ENCODE measurements around the gene TTC7B. TPM values are rescaled to one million over a fixed set of nuclear protein-coding genes. Genes with fewer than 3 reads are reported as not detected.

Gene TTC7B
- total RNA-seq, 2 experiments from 2014 or later: 5.9 to 6.6 TPM

DNA sequence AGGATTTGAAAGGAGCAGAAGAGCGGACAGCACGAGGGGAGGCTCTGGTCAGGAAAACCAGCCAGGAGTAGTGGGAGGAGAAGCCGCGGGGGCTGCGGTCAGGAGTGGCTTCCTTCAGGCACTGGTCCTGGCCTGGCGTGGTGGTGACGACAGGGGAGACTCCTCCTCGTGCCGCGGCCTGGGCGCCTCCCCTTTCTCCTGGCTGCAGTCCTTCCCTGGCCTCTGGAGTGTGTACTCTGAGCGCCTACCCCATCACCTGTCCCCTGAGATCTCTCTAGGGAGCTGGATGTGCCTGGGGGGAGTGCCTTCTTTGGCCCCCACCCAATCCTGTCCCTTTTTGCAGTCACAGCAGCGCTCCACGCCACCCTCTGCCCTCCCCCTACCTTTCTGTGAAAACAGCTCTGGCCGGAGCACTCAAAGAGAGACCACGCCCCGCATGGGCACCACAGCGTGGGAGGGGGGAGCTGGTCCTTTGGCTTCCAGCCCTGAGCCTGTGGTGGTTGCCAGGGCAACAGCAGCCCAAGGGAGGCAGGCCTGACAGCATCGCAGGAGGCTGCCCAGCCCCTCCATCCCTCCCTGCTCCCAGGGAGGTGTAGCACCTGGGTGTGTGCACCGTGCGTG lies 293.5 kb downstream of the TTC7B start:
- ATAC-seq (ENCODE audit: low read depth) (no peak), DNase-seq (peak; percentile 24)
- POLR2A ChIA-PET: no interaction called here
- no peaks in the 10 kb centered on the region for H3K4me1 Mint-ChIP-seq
- no peak overlapping the region for H3K27ac Mint-ChIP-seq
- H3K27me3 Mint-ChIP-seq: no peaks in the 10 kb centered on the region
- no peaks in the 10 kb centered on the region for H3K36me3 Mint-ChIP-seq
- peaks cover 14% of the 10 kb centered on the region for H3K9me3 Mint-ChIP-seq
- H3K4me3 Mint-ChIP-seq: no peak overlapping the region

GRCh38 chr14:90521930-90522483 lies 294.2 kb downstream of the TTC7B start:
- peaks cover 10% of the 10 kb centered on the region for H3K9me3 Mint-ChIP-seq
- POLR2A ChIA-PET: no interaction called here
- no peak overlapping the region for H3K4me3 Mint-ChIP-seq
- DNase-seq: no peak
- no peak for ATAC-seq (ENCODE audit: low read depth)
- H3K4me1 Mint-ChIP-seq: no peaks in the 10 kb centered on the region
- no peaks in the 10 kb centered on the region for H3K36me3 Mint-ChIP-seq
- H3K27ac Mint-ChIP-seq: no peak overlapping the region
- no peaks in the 10 kb centered on the region for H3K27me3 Mint-ChIP-seq

DNA sequence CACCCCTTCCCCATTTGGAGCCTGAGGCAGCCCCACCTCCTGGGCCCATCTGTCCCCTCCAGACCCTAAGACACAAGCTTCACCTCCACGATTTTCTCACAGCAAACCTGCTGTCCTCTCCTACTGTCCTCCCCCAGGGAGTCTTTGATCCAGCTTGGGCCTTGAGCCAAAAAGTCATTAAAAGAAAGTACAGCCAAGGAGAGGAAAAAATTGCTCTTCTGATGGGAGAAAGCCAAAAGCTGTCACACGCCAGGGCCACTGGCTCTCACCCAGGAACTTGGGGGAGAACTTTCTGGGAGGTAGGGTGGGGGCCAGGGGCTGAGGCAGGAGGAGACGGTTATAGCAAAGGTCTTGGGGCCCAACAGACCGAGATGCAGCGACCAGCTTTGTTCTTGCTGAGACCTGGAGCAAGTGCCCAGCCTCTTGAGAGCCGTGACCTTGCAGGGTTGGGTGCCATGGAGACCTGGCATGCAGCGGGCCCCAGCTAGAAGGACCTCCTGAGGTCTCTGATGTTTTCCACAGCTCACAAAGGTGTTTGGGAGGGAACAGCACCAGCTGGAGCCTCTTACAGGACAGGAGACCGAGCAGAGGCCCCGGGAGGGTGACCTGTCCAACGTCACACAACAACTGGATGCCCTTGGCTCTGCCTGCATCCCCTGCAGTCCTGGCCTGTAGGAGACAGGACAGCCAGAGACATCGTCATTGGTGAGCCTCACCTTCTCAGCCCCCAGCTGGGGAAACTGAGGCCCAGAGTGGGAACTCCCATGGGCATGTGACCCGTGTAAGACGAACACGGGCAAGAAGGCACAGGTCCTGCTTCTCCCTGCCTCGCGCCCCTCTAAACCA lies 294.9 kb downstream of the TTC7B start:
- POLR2A ChIA-PET: no interaction called here
- DNase-seq: no peak
- H3K4me1 Mint-ChIP-seq: no peaks in the 10 kb centered on the region
- H3K36me3 Mint-ChIP-seq: no peaks in the 10 kb centered on the region
- H3K4me3 Mint-ChIP-seq: no peak overlapping the region
- H3K27me3 Mint-ChIP-seq: no peaks in the 10 kb centered on the region
- no peak overlapping the region for H3K27ac Mint-ChIP-seq
- H3K9me3 Mint-ChIP-seq: peaks cover 4% of the 10 kb centered on the region
- no peak for ATAC-seq (ENCODE audit: low read depth)

DNA sequence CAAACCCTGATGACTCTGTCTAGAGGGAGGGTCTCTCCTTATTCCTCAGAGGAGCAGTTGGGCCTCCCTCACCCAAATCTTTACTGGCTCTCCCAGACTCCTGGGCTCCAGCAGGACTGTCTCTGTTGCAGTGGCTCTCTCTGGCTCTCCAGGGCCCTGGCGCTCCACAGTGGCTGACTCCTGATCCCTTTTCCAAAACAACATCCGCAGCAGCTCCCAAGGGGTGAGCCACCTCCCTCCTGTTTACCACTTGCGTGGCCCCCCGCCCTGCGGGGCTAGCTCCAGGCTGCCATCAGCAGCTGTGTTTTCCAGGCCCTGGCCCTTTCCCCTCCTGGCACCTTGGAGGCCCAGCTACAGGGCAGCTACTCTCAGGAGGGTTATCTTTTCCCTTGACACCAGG lies 295.9 kb downstream of the TTC7B start:
- no peak for ATAC-seq (ENCODE audit: low read depth)
- no peaks in the 10 kb centered on the region for H3K27me3 Mint-ChIP-seq

GRCh38 chr14:90519262-90519920 lies 296.8 kb downstream of the TTC7B start:
- Mint-ChIP-seq H3K27me3 (no peaks in the 10 kb centered on the region), H3K9me3 (no peaks in the 10 kb centered on the region), H3K4me3 (no peak overlapping the region), H3K4me1 (no peaks in the 10 kb centered on the region), H3K36me3 (no peaks in the 10 kb centered on the region), H3K27ac (no peak overlapping the region)
- ATAC-seq (ENCODE audit: low read depth): no peak
- POLR2A ChIA-PET: no interaction called here
- no peak for DNase-seq

More for the DNA sequence above, 295.9 kb downstream of the TTC7B start:
- peaks cover 1% of the 10 kb centered on the region for H3K9me3 Mint-ChIP-seq
- no peak for DNase-seq
- no peak overlapping the region for H3K4me3 Mint-ChIP-seq
- no peaks in the 10 kb centered on the region for H3K36me3 Mint-ChIP-seq
- H3K4me1 Mint-ChIP-seq: no peaks in the 10 kb centered on the region
- POLR2A ChIA-PET: no interaction called here
- H3K27ac Mint-ChIP-seq: no peak overlapping the region

GRCh38 chr14:90518941-90519256 lies 297.3 kb downstream of the TTC7B start:
- H3K27me3 Mint-ChIP-seq: no peaks in the 10 kb centered on the region
- DNase-seq (peak; percentile 45), ATAC-seq (ENCODE audit: low read depth) (peak; percentile 57)
- POLR2A ChIA-PET: no interaction called here
- H3K36me3 Mint-ChIP-seq: no peaks in the 10 kb centered on the region
- no peaks in the 10 kb centered on the region for H3K9me3 Mint-ChIP-seq
- H3K27ac Mint-ChIP-seq: no peak overlapping the region
- no peak overlapping the region for H3K4me3 Mint-ChIP-seq
- no peaks in the 10 kb centered on the region for H3K4me1 Mint-ChIP-seq

GRCh38 chr14:90518069-90518940 lies 297.9 kb downstream of the TTC7B start:
- POLR2A ChIA-PET: no interaction called here
- H3K4me1 Mint-ChIP-seq: no peaks in the 10 kb centered on the region
- no peak for DNase-seq

GRCh38 chr14:90517076-90517841 lies 299.0 kb downstream of the TTC7B start:
- POLR2A ChIA-PET: no interaction called here
- H3K4me3 Mint-ChIP-seq: no peak overlapping the region
- no peaks in the 10 kb centered on the region for H3K9me3 Mint-ChIP-seq
- no peaks in the 10 kb centered on the region for H3K36me3 Mint-ChIP-seq
- H3K4me1 Mint-ChIP-seq: no peaks in the 10 kb centered on the region
- no peak for ATAC-seq (ENCODE audit: low read depth)
- no peak overlapping the region for H3K27ac Mint-ChIP-seq
- DNase-seq: no peak
- no peaks in the 10 kb centered on the region for H3K27me3 Mint-ChIP-seq

More at GRCh38 chr14:90518069-90518940, 297.9 kb downstream of the TTC7B start:
- no peaks in the 10 kb centered on the region for H3K36me3 Mint-ChIP-seq
- H3K4me3 Mint-ChIP-seq: no peak overlapping the region
- H3K27me3 Mint-ChIP-seq: no peaks in the 10 kb centered on the region
- ATAC-seq (ENCODE audit: low read depth): no peak
- H3K9me3 Mint-ChIP-seq: no peaks in the 10 kb centered on the region
- H3K27ac Mint-ChIP-seq: no peak overlapping the region

DNA sequence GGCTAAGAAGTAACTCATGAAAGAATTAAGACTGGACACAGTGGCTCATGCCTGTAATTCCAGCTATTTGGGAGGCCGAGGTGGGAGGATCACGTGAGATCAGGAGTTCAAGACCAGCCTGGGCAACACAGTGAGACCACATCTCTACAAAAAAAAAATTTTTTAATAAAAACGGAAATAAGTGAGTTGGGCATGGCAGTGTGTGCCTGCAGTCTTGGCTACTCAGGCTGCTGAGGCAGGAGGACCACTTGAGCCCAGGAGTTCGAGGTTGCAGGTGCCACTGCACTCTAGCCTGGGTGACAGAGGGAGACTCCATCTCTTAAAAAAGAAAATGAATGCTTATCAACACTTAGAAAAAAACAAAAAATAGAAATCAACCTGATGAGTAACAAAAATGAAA lies 301.7 kb downstream of the TTC7B start:
- ATAC-seq (ENCODE audit: low read depth) (no peak), DNase-seq (no peak)
- Mint-ChIP-seq H3K9me3 (no peaks in the 10 kb centered on the region), H3K27ac (no peak overlapping the region), H3K4me1 (no peaks in the 10 kb centered on the region), H3K4me3 (no peak overlapping the region), H3K27me3 (peaks cover 2% of the 10 kb centered on the region), H3K36me3 (no peaks in the 10 kb centered on the region)
- POLR2A ChIA-PET: no interaction called here

- H3K36me3 Mint-ChIP-seq: no peaks in the 10 kb centered on the region
- DNase-seq (no peak), ATAC-seq (ENCODE audit: low read depth) (no peak)
- POLR2A ChIA-PET: no interaction called here
- H3K27me3 Mint-ChIP-seq: peaks cover 8% of the 10 kb centered on the region
- no peak overlapping the region for H3K4me3 Mint-ChIP-seq
- no peak overlapping the region for H3K27ac Mint-ChIP-seq
- peaks cover 3% of the 10 kb centered on the region for H3K4me1 Mint-ChIP-seq
- H3K9me3 Mint-ChIP-seq: no peaks in the 10 kb centered on the region
Measured at GRCh38 chr14:90514015-90514398, 302.2 kb downstream of the TTC7B start.

- Mint-ChIP-seq H3K27ac (no peak overlapping the region), H3K36me3 (no peaks in the 10 kb centered on the region), H3K27me3 (peaks cover 14% of the 10 kb centered on the region), H3K9me3 (no peaks in the 10 kb centered on the region), H3K4me3 (no peak overlapping the region), H3K4me1 (peaks cover 8% of the 10 kb centered on the region)
- DNase-seq (no peak), ATAC-seq (ENCODE audit: low read depth) (no peak)
- POLR2A ChIA-PET: no interaction called here
Measured at GRCh38 chr14:90513161-90514014, 302.8 kb downstream of the TTC7B start.
